Activated CD4-positive, alpha-beta memory T cell treated with anti-CD3 and anti-CD28 coated beads, Interleukin-2, amount 10 ng/mL, durations not matched to agents 7 days and 5 days (primary cell): ENCODE results near the gene CKMT2. TPM values are rescaled to one million over a fixed set of nuclear protein-coding genes. Genes with fewer than 3 reads are reported as not detected.
"Not testable (repeated sequence)": the region's sequence is repeated elsewhere in the genome, so short reads cannot be mapped to it uniquely, and the experiment has no call there.

Source experiments
- CTCF ChIA-PET: fragments of 350-600 bp; sonication (Branson Sonifier 250); formaldehyde crosslinking; loops from one replicate; lab custom pipeline; 2021; ENCODE audit warnings: antibody characterized with exemption, inconsistent platforms; lab: Charles Lee
- POLR2A ChIA-PET: fragments of 350-600 bp; sonication (Branson Sonifier 250); formaldehyde crosslinking; loops from one replicate; lab custom pipeline; 2021; ENCODE audit warnings: antibody characterized with exemption; lab: Charles Lee
- DNase-seq: peaks from one replicate; pipeline ENCODE4 v3.0.0-alpha.2; 2020
- H3K27ac Mint-ChIP-seq: one replicate; pipeline ENCODE4 v1.8.0; 2021; ENCODE audit warnings: mild to moderate bottlenecking, mixed read lengths
- H3K27me3 Mint-ChIP-seq: one replicate; pipeline ENCODE4 v1.8.0; 2021; ENCODE audit warnings: mixed read lengths
- H3K36me3 Mint-ChIP-seq: one replicate; pipeline ENCODE4 v1.8.0; 2021; ENCODE audit warnings: low read depth, mixed read lengths
- H3K4me1 Mint-ChIP-seq: one replicate; pipeline ENCODE4 v1.8.0; 2021; ENCODE audit warnings: mixed read lengths
- H3K4me3 Mint-ChIP-seq: one replicate; pipeline ENCODE4 v1.8.0; 2021; ENCODE audit warnings: mild to moderate bottlenecking, mixed read lengths
- H3K9me3 Mint-ChIP-seq: one replicate; pipeline ENCODE4 v1.8.0; 2021; ENCODE audit warnings: mixed read lengths
- total RNA-seq, 2 experiments: library from RNA; stranded (reverse); gene quantifications; one replicate each; pipeline ENCODE4 v1.2.3, GENCODE V29; 2021

The CKMT2 gene
- total RNA-seq, 2 experiments from 2014 or later: not detected

DNA sequence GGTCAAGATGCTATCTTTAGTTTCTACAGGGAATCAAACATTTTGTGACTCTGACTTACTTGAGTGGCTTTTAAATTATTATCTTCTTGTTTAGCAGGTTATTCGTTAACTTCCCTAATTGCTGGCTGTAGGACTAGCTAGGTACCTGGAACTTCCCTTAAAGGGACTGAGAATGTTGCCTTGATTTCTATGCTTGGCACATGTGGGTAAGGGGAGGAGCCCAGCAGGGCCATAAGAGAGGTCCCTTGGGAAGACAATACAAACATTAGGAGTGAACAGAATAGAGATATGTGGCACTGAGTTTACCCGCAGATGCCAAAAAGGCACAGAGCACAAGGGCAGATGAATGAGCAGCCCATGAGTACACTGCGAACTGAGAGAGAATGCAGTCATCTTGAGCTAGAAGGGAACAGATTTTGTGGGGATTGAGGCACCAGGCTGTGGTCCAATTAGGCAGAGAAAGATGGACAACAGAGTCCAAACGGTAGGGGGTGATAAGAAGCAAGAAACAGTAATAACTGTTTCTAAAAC, 9.8 kb downstream of the CKMT2 start:
- CTCF ChIA-PET: no interaction called here
- Mint-ChIP-seq H3K4me3 (no peak overlapping the region), H3K4me1 (no peaks in the 10 kb centered on the region), H3K27me3 (no peaks in the 10 kb centered on the region), H3K36me3 (no peaks in the 10 kb centered on the region), H3K9me3 (no peaks in the 10 kb centered on the region), H3K27ac (no peak overlapping the region)
- DNase-seq: no peak
- POLR2A ChIA-PET: no interaction called here

DNA sequence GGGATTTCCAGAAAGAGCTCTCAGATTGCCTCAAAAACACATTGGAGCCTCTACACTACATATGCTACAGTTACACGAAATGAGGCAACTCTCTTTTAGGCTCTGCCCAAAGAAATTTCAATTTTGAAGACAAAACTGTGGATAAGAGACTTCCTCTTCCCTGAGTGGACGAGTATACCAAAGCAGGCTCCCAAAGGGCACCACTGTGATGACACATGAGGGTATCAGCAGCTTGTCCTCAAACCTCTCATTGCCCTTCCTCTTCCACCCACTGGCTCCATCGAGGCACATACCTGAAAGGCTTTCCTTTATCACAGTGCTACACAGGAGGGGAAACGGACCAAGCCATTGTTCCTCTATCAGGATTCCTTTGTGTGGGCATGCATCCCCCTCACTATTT, 11.3 kb downstream of the CKMT2 start:
- Mint-ChIP-seq H3K4me3 (no peak overlapping the region), H3K27me3 (no peaks in the 10 kb centered on the region), H3K36me3 (no peaks in the 10 kb centered on the region), H3K27ac (no peak overlapping the region), H3K9me3 (no peaks in the 10 kb centered on the region), H3K4me1 (no peaks in the 10 kb centered on the region)
- CTCF ChIA-PET: no interaction called here
- POLR2A ChIA-PET: no interaction called here
- DNase-seq: no peak

DNA sequence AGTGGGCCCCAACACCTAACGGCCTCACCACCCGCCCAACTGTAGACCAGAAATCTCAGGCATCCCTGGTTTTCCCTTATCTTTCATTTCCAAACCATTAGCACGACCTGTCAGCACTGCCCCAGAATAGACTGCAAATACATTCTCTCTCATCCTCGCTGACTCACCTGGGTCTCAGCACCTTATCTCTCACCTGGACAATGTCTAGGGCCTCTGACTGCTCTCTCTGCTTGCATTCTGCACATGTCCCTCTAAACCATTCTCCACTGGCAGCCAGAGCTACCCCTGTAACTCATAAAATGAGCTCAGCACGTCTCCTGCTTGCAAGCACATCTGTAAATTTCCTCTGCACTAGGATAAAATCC, 12.7 kb downstream of the CKMT2 start:
- Mint-ChIP-seq H3K4me3 (no peak overlapping the region), H3K27me3 (no peaks in the 10 kb centered on the region), H3K27ac (no peak overlapping the region), H3K9me3 (no peaks in the 10 kb centered on the region), H3K4me1 (no peaks in the 10 kb centered on the region), H3K36me3 (peaks cover 6% of the 10 kb centered on the region)
- POLR2A ChIA-PET: no interaction called here
- no peak for DNase-seq
- CTCF ChIA-PET: no interaction called here

DNA sequence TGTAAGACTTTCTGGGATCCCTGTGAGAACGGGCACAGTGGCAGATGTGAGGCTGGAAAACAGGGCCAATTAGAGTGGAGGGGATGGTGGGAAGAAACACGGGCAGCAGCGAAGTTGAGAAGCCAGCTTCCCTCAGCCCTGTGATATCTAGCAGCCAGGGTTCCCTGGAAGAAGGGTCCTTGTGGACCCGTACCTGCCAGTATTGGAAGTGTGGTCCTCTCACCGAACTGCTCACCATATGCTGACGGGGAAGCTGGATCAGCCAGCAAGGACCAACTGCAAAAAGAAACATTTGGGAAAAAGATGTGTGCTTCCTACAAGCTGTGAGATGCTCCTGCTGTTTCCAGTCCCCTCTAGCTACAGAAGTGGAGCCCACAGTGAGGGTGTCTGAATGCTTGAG, 13.6 kb downstream of the CKMT2 start:
- H3K27me3 Mint-ChIP-seq: no peaks in the 10 kb centered on the region
- no peak overlapping the region for H3K4me3 Mint-ChIP-seq
- ChIA-PET POLR2A (no interaction called here), CTCF (no interaction called here)
- no peaks in the 10 kb centered on the region for H3K9me3 Mint-ChIP-seq
- H3K27ac Mint-ChIP-seq: no peak overlapping the region
- H3K4me1 Mint-ChIP-seq: no peaks in the 10 kb centered on the region
- peaks cover 6% of the 10 kb centered on the region for H3K36me3 Mint-ChIP-seq
- DNase-seq: no peak

DNA sequence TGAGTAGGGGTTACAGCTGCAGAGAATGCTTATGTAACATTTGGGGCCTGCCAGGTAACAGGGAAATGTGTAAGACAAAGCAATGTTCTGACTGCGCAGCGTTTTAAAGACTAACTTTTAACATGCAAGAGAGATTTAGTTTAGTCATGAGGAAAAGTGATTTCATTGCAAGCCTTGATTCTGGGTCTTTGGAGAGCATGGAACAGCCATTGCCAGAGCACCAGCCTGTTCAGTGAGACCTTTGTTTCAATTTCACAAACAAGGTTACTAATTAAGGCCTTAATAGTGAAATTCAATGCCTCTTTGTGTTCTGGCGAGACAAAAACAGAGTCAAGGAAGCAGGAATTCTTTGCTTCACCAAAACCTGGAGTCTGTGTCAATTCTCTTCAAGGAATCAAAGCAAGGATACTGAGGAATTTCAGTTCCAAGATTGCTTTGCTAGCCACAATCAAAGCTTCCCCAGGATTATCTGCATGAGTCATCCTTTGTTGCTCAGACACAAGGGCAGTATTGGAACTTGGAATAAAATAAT, 14.4 kb downstream of the CKMT2 start:
- peaks cover 6% of the 10 kb centered on the region for H3K36me3 Mint-ChIP-seq
- ChIA-PET POLR2A (no interaction called here), CTCF (no interaction called here)
- H3K27ac Mint-ChIP-seq: no peak overlapping the region
- no peaks in the 10 kb centered on the region for H3K9me3 Mint-ChIP-seq
- no peaks in the 10 kb centered on the region for H3K4me1 Mint-ChIP-seq
- no peak for DNase-seq
- no peak overlapping the region for H3K4me3 Mint-ChIP-seq
- H3K27me3 Mint-ChIP-seq: no peaks in the 10 kb centered on the region

DNA sequence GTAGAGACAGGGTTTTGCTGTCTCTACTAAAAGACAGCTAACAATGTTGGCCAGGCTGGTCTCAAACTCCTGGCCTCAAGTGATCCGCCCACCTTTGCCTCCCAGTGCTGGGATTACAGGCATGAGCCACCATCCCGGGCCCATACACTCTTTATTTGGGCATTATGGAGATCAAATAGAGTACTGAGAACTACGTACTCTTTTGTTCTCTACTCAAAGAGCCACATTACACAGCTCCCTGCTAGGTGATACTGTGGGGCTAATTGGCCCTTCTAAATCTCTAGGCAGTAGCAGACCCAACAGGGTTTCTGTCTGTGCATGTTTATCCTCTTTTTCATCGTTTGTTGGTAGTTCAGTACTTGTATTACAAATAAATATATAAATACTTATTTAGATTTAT, 16.1 kb downstream of the CKMT2 start:
- H3K27me3 Mint-ChIP-seq: no peaks in the 10 kb centered on the region
- peaks cover 6% of the 10 kb centered on the region for H3K36me3 Mint-ChIP-seq
- DNase-seq: no peak
- no peaks in the 10 kb centered on the region for H3K4me1 Mint-ChIP-seq
- ChIA-PET CTCF (no interaction called here), POLR2A (no interaction called here)
- H3K27ac Mint-ChIP-seq: no peak overlapping the region
- no peak overlapping the region for H3K4me3 Mint-ChIP-seq
- H3K9me3 Mint-ChIP-seq: no peaks in the 10 kb centered on the region

DNA sequence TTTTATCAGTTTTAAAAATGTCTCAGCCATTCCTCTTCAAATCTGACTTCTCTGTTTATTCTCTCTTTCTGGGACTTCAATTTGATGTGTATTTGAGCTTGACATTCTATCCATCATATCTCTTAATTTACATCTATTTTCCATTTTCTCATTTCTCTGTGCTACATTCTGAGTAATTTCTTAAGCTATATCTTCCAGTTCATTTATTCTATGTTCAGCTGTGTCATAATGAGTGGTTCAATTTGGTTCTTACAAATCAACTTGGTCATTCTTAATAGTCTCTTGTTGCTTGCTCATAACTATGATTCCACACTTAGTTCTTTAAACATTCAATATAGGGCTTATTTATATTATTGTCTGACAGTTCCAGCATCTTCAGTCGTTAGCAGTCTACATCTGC, 16.9 kb downstream of the CKMT2 start:
- POLR2A ChIA-PET: no interaction called here
- no peak overlapping the region for H3K27ac Mint-ChIP-seq
- DNase-seq: no peak
- H3K36me3 Mint-ChIP-seq: peaks cover 6% of the 10 kb centered on the region
- H3K9me3 Mint-ChIP-seq: no peaks in the 10 kb centered on the region
- no peaks in the 10 kb centered on the region for H3K4me1 Mint-ChIP-seq
- no peaks in the 10 kb centered on the region for H3K27me3 Mint-ChIP-seq
- no peak overlapping the region for H3K4me3 Mint-ChIP-seq
- CTCF ChIA-PET: no interaction called here

DNA sequence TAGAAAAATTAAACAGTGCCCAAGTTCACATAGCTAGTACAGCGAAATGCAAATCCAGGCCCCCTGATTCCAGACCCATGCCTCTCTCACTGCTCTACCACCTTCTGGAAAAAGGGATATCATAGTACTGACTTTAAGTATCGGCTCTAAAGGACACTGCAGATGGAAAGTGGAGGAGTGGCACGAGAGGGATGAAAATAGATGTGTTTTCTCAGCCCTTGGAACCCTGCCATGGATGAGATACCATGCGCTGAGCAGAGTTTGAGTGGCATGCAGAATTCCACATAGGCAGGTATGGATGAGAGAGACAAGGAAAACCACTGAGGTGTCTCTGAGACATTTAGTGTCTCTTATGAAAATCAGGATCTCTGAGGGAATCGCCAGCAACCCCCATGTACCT, 18.8 kb downstream of the CKMT2 start:
- Mint-ChIP-seq H3K36me3 (peaks cover 6% of the 10 kb centered on the region), H3K4me1 (peaks cover 3% of the 10 kb centered on the region), H3K9me3 (no peaks in the 10 kb centered on the region), H3K4me3 (no peak overlapping the region), H3K27ac (no peak overlapping the region), H3K27me3 (no peaks in the 10 kb centered on the region)
- POLR2A ChIA-PET: interaction anchor here (0.6 kb wide), 1 partner anchor 75 kb away, joined by 3 read pairs; no protein-coding TSS in a partner anchor
- DNase-seq: no peak
- CTCF ChIA-PET: no interaction called here

DNA sequence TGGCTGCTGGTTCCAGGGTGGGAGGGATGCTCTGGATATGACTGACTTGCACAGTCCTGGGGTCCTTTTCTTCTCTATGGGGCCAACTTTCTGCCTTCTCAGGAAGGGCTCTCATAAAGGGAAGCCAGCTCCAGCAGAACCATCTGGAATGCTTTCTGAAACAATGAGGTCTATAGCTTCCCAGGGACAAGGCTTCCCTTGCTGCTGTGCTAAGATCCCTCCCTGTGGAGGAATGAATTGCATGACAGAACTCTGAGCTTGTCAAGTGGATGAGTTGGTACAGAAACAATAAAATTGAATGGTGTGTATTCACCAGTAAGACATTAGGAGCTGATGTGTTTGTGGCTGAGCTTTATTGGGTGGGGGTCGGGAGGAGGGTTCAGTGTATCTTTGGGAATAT, 19.8 kb downstream of the CKMT2 start:
- H3K9me3 Mint-ChIP-seq: no peaks in the 10 kb centered on the region
- POLR2A ChIA-PET: no interaction called here
- CTCF ChIA-PET: no interaction called here

DNA sequence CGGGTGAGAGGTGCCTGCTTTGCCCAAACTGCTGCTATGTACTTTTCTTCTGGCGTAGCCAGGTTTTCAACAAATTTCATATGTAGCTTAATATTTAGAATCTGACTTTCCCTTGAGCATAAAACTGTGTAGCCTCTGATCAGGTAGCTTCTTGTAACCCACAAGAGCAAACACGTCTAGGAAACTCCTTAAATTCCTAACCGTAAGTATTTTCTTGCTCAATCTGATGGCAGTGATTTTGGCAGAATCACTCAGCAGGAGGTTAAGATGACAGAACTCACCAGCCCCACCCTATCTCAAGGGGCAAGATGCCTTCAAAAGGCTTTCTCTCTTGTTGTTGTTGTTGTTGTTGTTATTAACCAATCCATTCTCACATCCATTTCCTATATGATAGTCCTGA, 20.8 kb downstream of the CKMT2 start:
- H3K4me3 Mint-ChIP-seq: no peak overlapping the region
- no peak overlapping the region for H3K27ac Mint-ChIP-seq
- no peak for DNase-seq
- H3K36me3 Mint-ChIP-seq: peaks cover 6% of the 10 kb centered on the region
- POLR2A ChIA-PET: no interaction called here
- no peaks in the 10 kb centered on the region for H3K27me3 Mint-ChIP-seq
- H3K4me1 Mint-ChIP-seq: peaks cover 3% of the 10 kb centered on the region
- H3K9me3 Mint-ChIP-seq: no peaks in the 10 kb centered on the region
- CTCF ChIA-PET: no interaction called here

More for the DNA sequence above, 19.8 kb downstream of the CKMT2 start:
- Mint-ChIP-seq H3K27me3 (no peaks in the 10 kb centered on the region), H3K4me3 (no peak overlapping the region), H3K27ac (no peak overlapping the region), H3K4me1 (peaks cover 3% of the 10 kb centered on the region), H3K36me3 (peaks cover 6% of the 10 kb centered on the region)
- no peak for DNase-seq

DNA sequence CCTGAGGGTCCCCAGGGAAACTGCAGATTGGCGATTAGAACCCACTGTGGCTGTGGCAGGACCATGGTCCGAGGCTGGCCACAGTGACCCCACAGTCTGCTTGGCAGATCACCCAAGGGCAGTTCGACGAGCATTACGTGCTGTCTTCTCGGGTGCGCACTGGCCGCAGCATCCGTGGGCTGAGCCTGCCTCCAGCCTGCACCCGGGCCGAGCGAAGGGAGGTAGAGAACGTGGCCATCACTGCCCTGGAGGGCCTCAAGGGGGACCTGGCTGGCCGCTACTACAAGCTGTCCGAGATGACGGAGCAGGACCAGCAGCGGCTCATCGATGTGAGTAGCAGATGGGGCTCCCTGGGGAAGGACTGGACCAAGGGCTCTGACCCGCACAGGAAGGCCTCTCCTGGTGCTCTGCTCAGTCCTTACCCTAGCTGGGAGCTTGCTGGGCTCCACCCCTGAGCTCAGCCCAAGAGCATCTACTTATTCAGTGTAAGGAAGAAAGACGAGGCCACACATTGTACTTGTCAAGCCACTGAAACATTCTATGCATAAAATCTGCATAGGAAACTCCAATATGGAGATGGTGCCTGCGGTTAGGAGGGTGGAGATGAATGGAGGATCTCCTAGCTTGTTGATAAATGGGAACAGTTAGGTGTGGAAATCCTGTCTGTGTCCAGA, 21.9 kb downstream of the CKMT2 start:
- peaks cover 6% of the 10 kb centered on the region for H3K9me3 Mint-ChIP-seq
- DNase-seq: no peak
- H3K27me3 Mint-ChIP-seq: no peaks in the 10 kb centered on the region
- POLR2A ChIA-PET: no interaction called here
- peaks cover 10% of the 10 kb centered on the region for H3K36me3 Mint-ChIP-seq
- H3K4me3 Mint-ChIP-seq: no peak overlapping the region
- H3K27ac Mint-ChIP-seq: no peak overlapping the region
- CTCF ChIA-PET: no interaction called here
- H3K4me1 Mint-ChIP-seq: peaks cover 3% of the 10 kb centered on the region

DNA sequence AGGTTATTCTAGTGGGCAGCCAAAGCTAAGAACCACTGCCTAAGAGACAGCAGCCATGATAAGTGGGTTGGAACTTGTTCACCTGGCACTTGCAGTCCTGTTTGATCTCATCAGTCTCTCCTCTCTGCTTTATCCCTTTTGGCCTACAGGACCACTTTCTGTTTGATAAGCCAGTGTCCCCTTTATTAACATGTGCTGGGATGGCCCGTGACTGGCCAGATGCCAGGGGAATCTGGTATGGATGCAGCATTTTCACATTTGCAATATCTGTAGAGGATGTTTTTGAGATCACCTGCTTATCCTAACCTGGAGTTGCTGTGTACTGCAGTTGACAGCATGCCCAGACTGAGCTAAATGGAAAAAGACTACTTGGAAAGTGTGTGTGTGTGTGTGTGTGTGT, 23.6 kb downstream of the CKMT2 start:
- H3K27me3 Mint-ChIP-seq: no peaks in the 10 kb centered on the region
- H3K4me3 Mint-ChIP-seq: no peak overlapping the region
- POLR2A ChIA-PET: no interaction called here
- no peak for DNase-seq
- H3K27ac Mint-ChIP-seq: no peak overlapping the region
- CTCF ChIA-PET: no interaction called here
- peaks cover 20% of the 10 kb centered on the region for H3K9me3 Mint-ChIP-seq
- peaks cover 20% of the 10 kb centered on the region for H3K36me3 Mint-ChIP-seq
- peaks cover 3% of the 10 kb centered on the region for H3K4me1 Mint-ChIP-seq

DNA sequence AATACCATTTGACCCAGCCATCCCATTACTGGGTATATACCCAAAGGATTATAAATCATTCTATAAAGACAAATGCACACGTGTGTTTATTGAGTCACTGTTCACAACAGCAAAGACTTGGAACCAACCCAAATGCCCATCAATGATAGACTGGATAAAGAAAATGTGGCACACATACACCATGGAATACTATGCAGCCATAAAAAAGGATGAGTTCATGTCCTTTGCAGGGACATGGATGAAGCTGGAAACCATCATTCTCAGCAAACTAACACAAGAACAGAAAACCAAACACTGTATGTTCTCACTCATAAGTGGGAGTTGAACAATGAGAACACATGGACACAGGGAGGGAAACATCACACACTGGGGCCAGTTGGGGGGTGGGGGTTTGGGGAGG, 29.7 kb downstream of the CKMT2 start:
- DNase-seq, H3K4me1 Mint-ChIP-seq, H3K27ac Mint-ChIP-seq, H3K27me3 Mint-ChIP-seq, POLR2A ChIA-PET, H3K4me3 Mint-ChIP-seq, CTCF ChIA-PET: not testable (repeated sequence)
- H3K9me3 Mint-ChIP-seq: peaks cover 34% of the 10 kb centered on the region
- peaks cover 31% of the 10 kb centered on the region for H3K36me3 Mint-ChIP-seq

DNA sequence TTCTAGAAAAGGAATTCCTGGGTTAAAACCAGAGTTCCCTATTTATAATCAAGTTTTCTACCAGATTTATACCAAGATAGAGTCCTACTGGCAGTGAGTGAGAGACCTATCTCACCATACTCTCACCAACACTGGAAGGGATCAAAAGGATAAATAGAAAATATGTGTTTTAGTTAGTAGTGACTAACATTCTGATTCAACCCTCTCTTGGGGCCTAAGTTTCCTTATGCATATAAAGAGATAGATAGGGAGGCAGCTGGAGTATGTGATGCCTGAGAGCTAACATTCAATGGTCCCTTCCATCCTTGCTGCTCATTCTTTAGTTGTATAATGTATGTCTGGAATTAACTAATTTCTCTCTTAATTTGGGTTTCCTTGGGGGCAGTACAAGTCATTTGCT, 32.0 kb downstream of the CKMT2 start:
- ChIA-PET CTCF (no interaction called here), POLR2A (no interaction called here)
- DNase-seq: no peak
- Mint-ChIP-seq H3K27me3 (no peaks in the 10 kb centered on the region), H3K4me3 (no peak overlapping the region), H3K36me3 (peaks cover 23% of the 10 kb centered on the region), H3K9me3 (peaks cover 27% of the 10 kb centered on the region), H3K27ac (no peak overlapping the region), H3K4me1 (no peaks in the 10 kb centered on the region)
